ENCODE measurements around the gene PRR35. TPM values are rescaled to one million over a fixed set of nuclear protein-coding genes. Genes with fewer than 3 reads are reported as not detected.

Gene PRR35
- total RNA-seq, 1 experiment from 2014 or later = not detected

GRCh38 chr16:523097-523741 is 37.0 kb upstream of the PRR35 start:
- H3K4me3 ChIP-seq = no peak overlapping the region
- peaks cover 22% of the 10 kb centered on the region for H3K4me1 ChIP-seq (replicated peaks)
- H3K9me3 ChIP-seq (replicated peaks) = no peaks in the 10 kb centered on the region
- H3K36me3 ChIP-seq = peaks cover 42% of the 10 kb centered on the region
- DNase-seq (ENCODE audit: low read depth in 1 of 2, low spot score in 2 of 2) = no peak
- H3K27me3 ChIP-seq (replicated peaks) = no peaks in the 10 kb centered on the region
- no peak overlapping the region for H3K27ac ChIP-seq

DNA sequence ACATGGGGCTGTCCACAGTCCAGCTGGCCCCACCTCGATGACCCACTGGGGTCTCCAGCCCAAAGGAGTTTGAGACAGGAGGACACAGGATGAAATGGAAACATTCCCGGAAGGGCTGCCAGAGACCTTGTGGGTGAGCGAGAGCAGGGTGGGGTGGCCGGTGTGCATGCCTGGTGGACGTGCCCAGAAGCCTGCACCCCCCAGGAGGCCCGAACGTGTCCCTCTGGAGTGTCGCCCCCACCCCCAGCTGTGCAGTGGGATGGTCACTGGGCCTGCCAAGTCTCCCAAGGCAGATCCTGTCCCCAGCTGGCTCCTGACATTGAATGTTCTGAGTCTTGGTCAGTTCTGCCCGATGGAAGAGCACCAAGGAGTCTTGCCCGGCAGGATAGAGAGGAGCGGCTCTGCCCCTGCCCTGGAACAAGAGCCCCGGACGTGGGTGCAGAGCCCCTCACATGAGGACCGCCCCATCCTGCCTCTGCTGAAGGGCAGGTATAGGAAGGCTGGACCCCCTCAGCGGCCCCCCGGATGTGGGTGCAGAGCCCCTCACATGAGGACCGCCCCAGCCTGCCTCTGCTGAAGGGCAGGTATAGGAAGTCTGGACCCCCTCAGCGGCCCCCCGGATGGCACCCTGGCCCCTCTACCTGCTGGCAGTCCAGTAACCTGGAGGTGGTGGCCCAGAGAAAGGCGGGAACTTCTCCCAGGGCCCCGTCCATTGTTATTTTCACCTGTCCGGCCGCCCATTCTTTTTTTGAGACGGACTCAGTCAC is 35.7 kb upstream of the PRR35 start:
- Histone ChIP-seq H3K27ac (no peak overlapping the region), H3K27me3 (replicated peaks) (no peaks in the 10 kb centered on the region), H3K9me3 (replicated peaks) (no peaks in the 10 kb centered on the region), H3K4me3 (no peak overlapping the region), H3K4me1 (replicated peaks) (peaks cover 33% of the 10 kb centered on the region), H3K36me3 (peaks cover 37% of the 10 kb centered on the region)
- no peak for DNase-seq (ENCODE audit: low read depth in 1 of 2, low spot score in 2 of 2)

DNA sequence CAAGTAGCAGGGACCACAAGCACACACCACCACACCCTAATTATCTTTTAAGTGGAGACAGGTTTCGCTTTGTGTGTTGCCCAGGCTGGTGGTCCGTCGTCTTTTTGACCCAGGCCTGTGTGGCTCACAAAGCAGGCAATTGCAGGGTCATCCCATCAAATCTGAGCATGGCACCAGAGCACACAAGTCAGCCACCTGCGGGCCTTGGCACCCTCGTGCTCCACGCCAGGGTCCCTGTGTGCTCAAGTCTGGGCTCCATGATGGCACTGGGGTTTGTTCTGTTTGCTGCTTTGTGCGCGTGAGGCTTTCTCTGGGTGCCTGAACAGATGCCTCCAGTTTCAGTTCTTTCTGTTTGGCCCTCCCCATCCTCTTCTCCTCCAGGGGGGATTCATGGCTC is 35.1 kb upstream of the PRR35 start:
- peaks cover 35% of the 10 kb centered on the region for H3K36me3 ChIP-seq
- H3K27ac ChIP-seq = peak overlapping the region; percentile 23
- H3K9me3 ChIP-seq (replicated peaks) = no peaks in the 10 kb centered on the region
- peaks cover 33% of the 10 kb centered on the region for H3K4me1 ChIP-seq (replicated peaks)
- no peak overlapping the region for H3K4me3 ChIP-seq
- no peaks in the 10 kb centered on the region for H3K27me3 ChIP-seq (replicated peaks)
- DNase-seq (ENCODE audit: low read depth in 1 of 2, low spot score in 2 of 2) = no peak

- no peaks in the 10 kb centered on the region for H3K9me3 ChIP-seq (replicated peaks)
- H3K27ac ChIP-seq = peak overlapping the region; percentile 23
- peak; percentile 75 to 86 for DNase-seq (ENCODE audit: low read depth in 1 of 2, low spot score in 2 of 2)
- peaks cover 32% of the 10 kb centered on the region for H3K36me3 ChIP-seq
- H3K27me3 ChIP-seq (replicated peaks) = no peaks in the 10 kb centered on the region
- peak overlapping the region; percentile 65 for H3K4me3 ChIP-seq
- peaks cover 33% of the 10 kb centered on the region for H3K4me1 ChIP-seq (replicated peaks)
These were observed 34.5 kb upstream of the PRR35 start for GRCh38 chr16:525520-526180.

GRCh38 chr16:526181-527014 is 33.8 kb upstream of the PRR35 start:
- peak in 1 of 2 experiments; percentile 69 for DNase-seq (ENCODE audit: low read depth in 1 of 2, low spot score in 2 of 2)
- H3K36me3 ChIP-seq = peaks cover 26% of the 10 kb centered on the region
- peak overlapping the region; percentile 92 for H3K27ac ChIP-seq
- no peaks in the 10 kb centered on the region for H3K27me3 ChIP-seq (replicated peaks)
- H3K4me3 ChIP-seq = peak overlapping the region; percentile 65
- H3K4me1 ChIP-seq (replicated peaks) = peaks cover 33% of the 10 kb centered on the region
- no peaks in the 10 kb centered on the region for H3K9me3 ChIP-seq (replicated peaks)

DNA sequence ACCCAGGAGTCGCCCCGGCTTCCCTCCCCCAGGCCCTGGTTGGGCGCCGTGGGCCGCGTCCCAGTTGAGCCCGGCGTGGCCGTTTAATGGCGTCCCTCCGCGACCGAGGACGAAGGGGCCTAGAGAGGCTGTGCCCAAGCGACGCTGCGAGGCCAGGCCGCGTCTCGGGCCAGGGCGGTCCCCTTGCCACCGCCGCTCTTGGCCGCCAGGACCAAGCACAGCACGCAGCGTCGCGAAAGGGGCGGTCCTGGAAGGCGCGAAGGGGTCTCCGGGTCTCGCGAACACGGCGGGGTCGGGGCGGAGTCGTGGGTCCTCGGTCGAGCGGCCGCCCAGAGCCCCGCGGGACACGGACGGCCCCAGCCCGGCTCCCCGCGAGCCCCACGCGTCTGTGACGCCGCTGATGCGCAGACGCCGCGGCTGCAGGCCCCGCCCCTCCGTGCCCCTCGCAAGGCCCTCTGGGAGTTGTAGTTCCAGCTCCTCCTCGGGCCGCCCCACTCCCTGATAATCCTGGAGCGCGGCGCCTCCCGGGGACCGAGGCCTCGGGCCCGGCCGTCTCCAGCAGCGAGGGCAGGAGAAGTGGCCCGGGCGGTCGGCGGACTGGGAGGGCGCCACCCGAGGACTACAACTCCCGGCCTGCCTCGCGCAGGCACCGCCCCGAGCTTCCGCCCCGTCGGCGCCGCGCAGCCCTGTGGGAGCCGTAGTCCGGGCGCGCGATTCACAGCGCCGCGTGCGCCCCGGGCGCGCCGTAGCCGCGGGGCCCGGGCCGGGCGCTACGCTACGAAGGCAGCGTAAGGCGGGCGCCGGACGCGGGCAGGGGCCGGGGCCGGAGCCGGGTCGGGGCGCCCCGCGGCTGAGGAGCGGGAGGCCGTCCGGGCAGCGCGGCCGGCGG is 32.9 kb upstream of the PRR35 start, which contains the start of gene CAPN15:
Gene CAPN15, plus strand, starts transcription at position 698 of the 889 bp plus-strand sequence. CDS start 19,127 bp downstream, outside the sequence.
- Histone ChIP-seq H3K4me1 (replicated peaks) (peaks cover 33% of the 10 kb centered on the region), H3K4me3 (peak within 1 kb of the TSS; percentile 65), H3K36me3 (peaks cover 26% of the 10 kb centered on the region), H3K27ac (peak within 1 kb of the TSS; percentile 92), H3K27me3 (replicated peaks) (no peaks in the 10 kb centered on the region), H3K9me3 (replicated peaks) (no peaks in the 10 kb centered on the region)
- peak; percentile 91 to 99 for DNase-seq (ENCODE audit: low read depth in 1 of 2, low spot score in 2 of 2)

- Histone ChIP-seq H3K9me3 (replicated peaks) (no peaks in the 10 kb centered on the region), H3K27ac (peak overlapping the region; percentile 44; the same call in 1 of the 2 replicates), H3K4me1 (replicated peaks) (peaks cover 33% of the 10 kb centered on the region), H3K4me3 (peak overlapping the region; percentile 65), H3K36me3 (peaks cover 26% of the 10 kb centered on the region), H3K27me3 (replicated peaks) (no peaks in the 10 kb centered on the region)
- DNase-seq (ENCODE audit: low read depth in 1 of 2, low spot score in 2 of 2) = peak in 1 of 2 experiments; percentile 51
These were observed 31.8 kb upstream of the PRR35 start for GRCh38 chr16:528111-529011.

DNA sequence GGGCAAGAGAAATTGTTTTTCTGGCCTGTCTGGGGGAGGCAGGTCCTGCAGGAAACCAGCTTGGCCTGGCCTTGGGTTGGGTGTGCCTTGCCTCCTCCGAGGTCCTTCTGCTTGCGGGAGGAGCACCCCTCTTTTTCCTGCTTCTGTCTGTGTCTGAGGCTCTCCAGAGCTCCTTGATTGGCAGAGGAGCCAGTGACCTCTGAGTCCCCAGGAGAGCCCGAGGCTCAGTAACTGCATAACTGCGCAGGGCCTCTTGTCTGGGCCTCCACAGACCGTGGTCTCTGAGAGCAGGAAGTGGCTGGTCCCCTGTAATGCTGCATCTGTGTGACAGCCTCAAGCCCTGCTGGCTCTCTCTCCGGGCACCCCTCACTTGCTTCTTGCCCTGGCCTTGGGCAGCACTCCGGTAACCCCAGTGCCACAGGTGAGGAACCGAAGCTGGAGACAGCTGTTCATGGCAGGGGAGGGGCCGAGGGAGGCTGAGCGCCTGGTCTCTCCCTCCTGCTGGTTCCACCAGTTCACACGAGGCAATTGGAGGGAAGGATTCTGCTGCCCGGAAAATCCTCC is 31.1 kb upstream of the PRR35 start:
- no peak for DNase-seq (ENCODE audit: low read depth in 1 of 2, low spot score in 2 of 2)
- no peaks in the 10 kb centered on the region for H3K9me3 ChIP-seq (replicated peaks)
- H3K4me1 ChIP-seq (replicated peaks) = peaks cover 33% of the 10 kb centered on the region
- H3K36me3 ChIP-seq = peaks cover 25% of the 10 kb centered on the region
- no peaks in the 10 kb centered on the region for H3K27me3 ChIP-seq (replicated peaks)
- peak overlapping the region; percentile 65 for H3K4me3 ChIP-seq
- H3K27ac ChIP-seq = no peak overlapping the region

DNA sequence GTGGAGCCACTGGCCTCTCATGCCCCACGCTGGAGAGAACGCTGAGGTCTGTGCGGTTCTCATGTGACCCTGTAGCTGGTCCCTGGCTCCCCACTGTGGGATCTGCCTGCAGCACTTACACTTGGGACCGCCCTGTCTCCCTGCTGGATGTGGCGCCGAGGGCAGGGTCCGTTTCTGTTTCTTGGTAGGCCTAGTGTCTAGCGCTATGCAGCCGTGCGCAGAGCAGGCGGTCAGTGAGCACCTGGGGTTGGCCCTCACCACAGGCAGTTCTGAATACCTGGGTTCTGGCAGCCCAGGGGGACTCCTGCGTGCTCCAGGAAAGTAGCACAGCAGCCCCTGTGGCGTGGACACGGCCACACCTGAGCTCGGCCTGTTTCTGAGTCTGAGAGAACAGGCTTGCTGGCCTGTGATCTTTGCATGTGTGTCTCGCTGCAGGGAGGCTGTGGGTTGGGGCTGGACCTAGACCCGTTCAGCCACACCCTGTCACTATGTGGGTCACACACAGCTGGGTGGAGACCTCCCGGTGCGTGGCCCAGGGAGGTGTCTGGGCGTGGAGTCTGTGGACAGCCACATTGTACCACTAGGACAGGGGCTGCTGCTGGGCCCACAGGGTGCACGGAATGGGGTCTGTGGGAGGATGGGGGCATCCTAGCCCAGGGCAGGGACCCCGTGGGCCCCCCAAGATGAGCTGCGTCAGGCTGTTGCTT is 29.9 kb upstream of the PRR35 start:
- peaks cover 36% of the 10 kb centered on the region for H3K4me1 ChIP-seq (replicated peaks)
- peaks cover 19% of the 10 kb centered on the region for H3K36me3 ChIP-seq
- no peak for DNase-seq (ENCODE audit: low read depth in 1 of 2, low spot score in 2 of 2)
- no peak overlapping the region for H3K27ac ChIP-seq
- no peak overlapping the region for H3K4me3 ChIP-seq
- no peaks in the 10 kb centered on the region for H3K9me3 ChIP-seq (replicated peaks)
- H3K27me3 ChIP-seq (replicated peaks) = no peaks in the 10 kb centered on the region

GRCh38 chr16:531494-532125 is 28.6 kb upstream of the PRR35 start:
- H3K27ac ChIP-seq = no peak overlapping the region
- H3K9me3 ChIP-seq (replicated peaks) = no peaks in the 10 kb centered on the region
- no peaks in the 10 kb centered on the region for H3K27me3 ChIP-seq (replicated peaks)
- peaks cover 31% of the 10 kb centered on the region for H3K4me1 ChIP-seq (replicated peaks)
- no peak overlapping the region for H3K4me3 ChIP-seq
- no peak for DNase-seq (ENCODE audit: low read depth in 1 of 2, low spot score in 2 of 2)
- H3K36me3 ChIP-seq = peaks cover 26% of the 10 kb centered on the region

All from SJSA1 (cell line).